Cerebellar nuclear complex (tissue), 1 donor: ENCODE results near the gene XXYLT1.
"Not testable (repeated sequence)": the region's sequence is repeated elsewhere in the genome, so short reads cannot be mapped to it uniquely, and the experiment has no call there.

Experiments used
- DNase-seq, 2 experiments: peaks; one replicate each; lab custom pipeline; 2025; lab: John Stamatoyannopoulos, UW

XXYLT1 gene

GRCh38 chr3:195207731-195208130 lies 63.2 kb downstream of the XXYLT1 start:
- no peak for DNase-seq

GRCh38 chr3:195207056-195207455 lies 63.9 kb downstream of the XXYLT1 start:
- DNase-seq, result no peak

DNA sequence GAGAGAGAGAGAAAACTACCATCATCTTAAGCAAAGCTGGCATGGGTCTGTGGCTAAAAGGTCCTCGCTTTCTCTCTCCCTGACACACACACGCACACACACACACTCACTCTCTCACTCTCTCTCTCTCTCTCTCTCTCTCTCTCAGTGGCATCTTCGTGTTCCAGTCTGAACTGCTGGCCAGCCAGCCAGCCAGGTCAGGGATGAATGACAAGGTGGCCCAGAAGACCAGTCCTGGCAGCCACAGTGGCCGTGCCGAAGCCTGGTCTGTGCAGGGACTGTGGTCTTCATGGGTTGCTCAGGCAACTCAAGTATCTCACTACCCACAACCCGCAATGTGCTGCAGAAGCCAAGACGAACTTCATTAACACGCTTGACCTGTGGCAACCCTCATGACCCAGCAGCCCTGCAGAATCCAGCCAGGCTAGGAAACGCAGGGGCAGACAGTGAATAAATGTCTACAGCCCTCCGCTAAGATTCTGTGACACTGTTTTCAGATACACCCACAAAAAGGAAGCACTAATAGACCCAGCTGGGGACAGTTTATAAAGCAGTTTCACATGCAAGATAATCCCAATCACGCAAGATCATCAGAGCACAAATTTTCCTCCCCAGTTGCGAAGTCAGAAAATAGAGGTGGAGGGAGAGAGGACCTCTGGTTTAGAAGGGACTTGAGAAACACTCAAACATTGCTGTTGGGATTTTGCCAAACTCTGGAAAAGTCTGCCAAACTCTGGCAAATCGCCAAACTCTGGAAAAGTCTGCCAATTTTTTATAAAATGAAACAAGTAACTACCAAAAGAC lies 66.4 kb downstream of the XXYLT1 start:
- no peak for DNase-seq

DNA sequence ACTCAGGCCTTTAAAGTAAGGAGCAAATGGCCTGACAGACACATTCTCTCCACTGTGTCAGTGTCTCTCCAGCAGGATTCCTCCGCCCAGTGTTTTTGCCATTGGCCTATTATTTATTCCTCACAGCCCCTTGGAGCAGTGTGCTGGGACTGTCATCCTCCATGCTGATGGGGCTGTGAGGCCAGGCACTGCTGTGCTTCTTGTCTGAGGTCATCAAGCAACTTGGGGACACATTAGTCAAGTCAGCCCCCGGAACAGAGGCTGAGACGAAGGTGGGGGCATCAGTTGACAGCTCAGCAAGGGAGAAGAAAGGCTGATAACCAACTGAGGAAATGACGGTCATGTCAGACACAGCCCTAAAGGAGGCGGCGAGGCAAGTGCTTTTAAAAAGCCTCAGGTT lies 67.4 kb downstream of the XXYLT1 start:
- no peak for DNase-seq

DNA sequence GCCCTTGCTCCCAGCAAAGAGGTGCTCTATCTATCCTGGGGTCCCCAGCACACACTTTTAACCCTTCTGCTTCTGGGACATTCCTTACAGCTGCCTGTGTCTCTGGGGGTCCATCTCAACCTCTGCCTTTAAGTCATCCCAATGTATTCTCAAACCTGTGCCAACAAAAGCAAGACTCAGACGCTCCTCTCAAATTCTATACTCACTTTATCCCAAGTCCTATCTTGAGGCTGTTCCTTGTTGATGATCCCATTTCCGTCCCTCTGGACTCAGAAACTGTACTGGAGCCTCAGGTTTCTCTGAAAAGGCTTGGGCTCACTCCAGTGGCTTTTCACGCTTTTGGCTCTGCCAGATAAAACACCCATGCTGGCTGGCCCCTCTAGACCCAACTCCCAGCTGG lies 69.7 kb downstream of the XXYLT1 start:
- no peak for DNase-seq

GRCh38 chr3:195200010-195200822 lies 70.7 kb downstream of the XXYLT1 start:
- DNase-seq, result no peak

- no peak for DNase-seq
Measured at GRCh38 chr3:195198426-195199346, 72.3 kb downstream of the XXYLT1 start.

- DNase-seq, result no peak
Measured at GRCh38 chr3:195197765-195198425, 73.1 kb downstream of the XXYLT1 start.

DNA sequence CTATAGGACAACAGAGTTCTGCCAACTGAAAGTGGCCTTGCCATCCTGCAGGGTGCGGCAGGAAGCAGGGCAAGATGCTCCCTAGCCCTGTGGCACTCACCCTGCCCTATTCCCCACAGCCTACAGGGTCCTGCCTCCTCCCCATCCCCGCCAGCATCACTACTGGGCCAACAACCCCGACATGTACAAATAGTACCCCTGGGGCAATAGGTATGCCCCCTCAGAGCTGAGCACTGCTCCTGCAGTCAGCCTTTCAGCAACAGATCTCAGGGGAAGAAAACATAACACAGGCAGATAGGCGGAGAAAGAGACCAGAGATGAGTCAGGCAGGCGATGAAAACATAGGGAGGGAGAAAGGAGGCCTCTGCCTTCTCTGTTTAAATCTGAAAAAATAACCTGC lies 74.7 kb downstream of the XXYLT1 start:
- DNase-seq, result no peak

GRCh38 chr3:195195321-195196209 lies 75.4 kb downstream of the XXYLT1 start:
- DNase-seq, result no peak

DNA sequence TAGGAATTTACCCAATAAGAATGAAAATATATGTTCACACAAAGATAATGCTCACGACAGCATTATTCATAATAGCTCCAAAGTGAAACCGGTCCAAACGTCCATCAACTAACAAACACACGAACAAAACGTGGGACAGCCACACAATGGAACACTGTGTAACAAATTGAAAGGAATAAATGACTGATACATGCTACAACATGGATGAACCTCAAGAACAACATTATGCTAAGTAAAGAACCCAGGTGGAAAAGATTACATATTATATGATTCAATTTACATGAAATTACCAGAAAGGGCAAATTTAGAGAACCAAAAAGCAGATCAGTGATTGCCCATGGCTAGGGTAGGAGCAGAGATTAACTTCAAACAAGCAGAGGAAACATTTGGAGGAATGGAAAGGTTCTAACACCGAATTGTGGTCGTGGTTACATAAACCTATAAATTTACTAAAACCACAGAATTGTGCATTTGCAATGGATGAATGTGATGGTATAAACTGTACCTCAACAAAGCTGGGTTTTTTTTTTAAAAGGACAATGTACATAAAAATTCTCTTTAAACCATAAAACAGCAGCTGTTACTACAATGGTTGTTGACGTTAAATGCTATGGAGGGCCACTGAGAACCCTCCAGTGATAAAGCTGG lies 76.3 kb downstream of the XXYLT1 start:
- no peak for DNase-seq

DNA sequence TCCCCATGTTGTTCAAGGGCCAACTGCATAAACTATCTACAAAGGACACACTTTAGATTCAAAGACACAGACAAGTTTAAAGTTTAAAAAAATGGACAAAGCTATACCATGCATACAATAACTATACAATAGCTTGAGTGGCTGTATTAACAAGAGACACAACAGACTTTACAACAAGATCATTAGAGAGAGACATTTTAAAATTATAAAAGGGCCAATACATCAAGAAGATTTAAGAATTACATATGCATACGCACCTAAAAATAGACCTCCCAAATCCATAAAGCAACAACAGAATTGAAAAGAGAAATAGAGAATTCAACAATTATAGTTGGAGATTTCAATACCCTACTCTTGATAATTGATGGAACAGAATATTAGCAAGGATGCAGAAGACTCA lies 79.4 kb downstream of the XXYLT1 start:
- DNase-seq, result no peak

GRCh38 chr3:195189821-195190220 lies 81.1 kb downstream of the XXYLT1 start:
- no peak for DNase-seq

- DNase-seq, result no peak
Measured at GRCh38 chr3:195188426-195188927, 82.5 kb downstream of the XXYLT1 start.

- no peak for DNase-seq
Measured at GRCh38 chr3:195187609-195188425, 83.1 kb downstream of the XXYLT1 start.

DNA sequence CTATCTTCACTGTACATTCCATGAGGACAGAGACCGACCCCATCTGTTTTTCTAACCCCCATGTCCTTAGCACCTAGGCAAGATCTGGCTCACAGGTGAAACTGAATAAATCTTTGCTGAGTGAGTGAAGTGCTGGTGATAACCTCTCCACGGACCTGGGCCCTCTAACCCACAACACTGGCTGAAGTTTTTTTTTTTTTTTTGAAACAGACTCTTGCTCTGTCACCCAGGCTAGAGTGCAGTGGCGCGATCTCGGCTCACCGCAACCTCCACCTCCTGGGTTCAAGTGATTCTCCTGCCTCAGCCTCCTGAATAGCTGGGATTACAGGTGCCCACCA lies 84.3 kb downstream of the XXYLT1 start:
- DNase-seq, result not testable (repeated sequence)

- DNase-seq, result no peak
Measured at GRCh38 chr3:195186041-195186709, 84.8 kb downstream of the XXYLT1 start.

- DNase-seq, result no peak
Measured at GRCh38 chr3:195185583-195185982, 85.4 kb downstream of the XXYLT1 start.
